HG02763 (cell line): ENCODE measurements around the gene WDR12.
A peak's percentile ranks its signal among the peaks of the same experiment; 100 is the strongest.
"Not testable (repeated sequence)": the region's sequence is repeated elsewhere in the genome, so short reads cannot be mapped to it uniquely, and the experiment has no call there.

ENCODE experiments used
- ATAC-seq: cut with Tn5 transposase; IDR thresholded peaks from one replicate; pipeline ENCODE4 v1.9.1; 2021; ENCODE audit warnings: mild to moderate bottlenecking, moderate library complexity; ENCODE audit not compliant: unreplicated experiment

WDR12 gene

GRCh38 chr2:202911512-202912341, at the start of gene WDR12, which contains the start of gene CARF:
WDR12 (minus strand) TSS chr2:202911673; CDS start chr2:202911476, 197 bp downstream.
CARF (plus strand) TSS chr2:202912275; CDS start chr2:202941903, 29,628 bp downstream.
- ATAC-seq = peak; percentile 76

DNA sequence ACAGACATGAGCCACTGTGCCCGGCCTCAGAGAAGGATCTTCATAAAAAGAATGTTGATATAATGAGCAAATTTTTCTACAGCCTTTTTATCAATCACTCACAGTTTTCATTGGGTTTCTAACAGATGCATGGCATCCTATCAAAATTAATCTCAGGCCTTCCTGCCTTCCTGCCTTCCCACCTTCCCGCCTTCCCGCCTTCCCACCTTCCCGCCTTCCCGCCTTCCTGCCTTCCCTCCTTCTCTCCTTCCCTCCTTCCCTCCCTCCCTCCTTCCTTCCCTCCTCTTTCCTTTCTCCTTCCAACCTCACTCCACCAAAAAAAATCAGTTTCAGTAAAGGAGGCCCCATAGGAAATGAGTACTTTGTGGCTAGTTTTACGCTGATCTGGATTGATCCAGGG, 49.1 kb upstream of the WDR12 start:
- no peak for ATAC-seq

DNA sequence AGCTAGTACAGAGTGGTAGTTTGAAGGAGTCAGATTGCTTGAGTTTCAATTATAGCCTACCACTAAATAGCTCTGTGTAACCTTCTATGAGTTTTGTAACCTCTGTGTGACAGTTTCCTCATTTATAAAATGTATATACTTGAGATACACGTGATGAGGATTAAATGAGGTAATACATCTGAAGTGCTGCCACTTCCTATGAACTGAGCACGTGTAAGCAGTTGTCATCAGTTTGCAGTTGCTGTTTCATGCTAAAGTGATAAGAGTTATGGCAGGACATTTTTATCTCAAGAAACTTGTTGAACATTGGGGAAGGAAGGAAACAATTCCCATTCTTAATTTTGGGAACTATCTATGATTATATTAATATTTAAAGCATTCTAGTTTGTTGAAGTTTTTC, 39.1 kb upstream of the WDR12 start:
- no peak for ATAC-seq

DNA sequence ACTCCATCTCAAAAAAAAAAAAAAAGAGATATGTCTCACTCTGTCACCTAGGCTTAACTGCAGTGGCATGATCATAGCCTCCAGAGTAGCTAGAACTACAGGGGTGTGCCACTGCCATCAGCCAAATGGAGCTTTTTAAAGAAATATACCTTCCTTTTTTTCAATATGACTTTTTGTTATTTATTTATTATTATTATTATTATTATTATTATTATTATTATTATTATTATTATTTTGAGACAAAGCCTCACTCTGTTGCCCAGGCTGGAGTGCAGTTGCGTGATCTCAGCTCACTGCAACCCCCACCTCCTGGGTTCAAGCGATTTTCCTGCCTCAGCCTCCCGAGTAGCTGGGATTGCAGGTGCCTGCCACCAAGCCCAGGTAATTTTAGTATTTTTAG, 37.9 kb upstream of the WDR12 start:
- not testable (repeated sequence) for ATAC-seq

DNA sequence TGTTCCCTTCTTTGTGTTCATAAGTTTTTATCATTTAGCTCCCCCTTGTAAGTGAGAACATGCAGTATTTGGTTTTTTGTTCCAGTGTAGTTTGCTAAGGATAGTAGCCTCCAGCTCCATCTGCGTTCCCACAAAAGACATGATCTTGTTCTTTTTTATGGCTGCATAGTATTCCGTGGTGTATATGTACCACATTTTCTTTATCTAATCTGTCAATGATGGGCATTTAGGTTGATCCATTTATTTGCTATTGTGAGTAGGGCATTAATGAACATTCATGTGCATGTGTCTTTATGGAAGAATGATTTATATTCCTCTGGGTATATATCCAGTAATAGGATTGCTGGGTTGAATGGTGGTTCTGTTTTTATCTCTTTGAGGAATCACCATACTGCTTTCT, 34.0 kb upstream of the WDR12 start:
- ATAC-seq = no peak

GRCh38 chr2:202944816-202945215, 33.3 kb upstream of the WDR12 start:
- ATAC-seq = no peak

GRCh38 chr2:202944408-202944807, 32.9 kb upstream of the WDR12 start:
- no peak for ATAC-seq

- ATAC-seq = no peak
Observed at GRCh38 chr2:202941771-202942170, 30.3 kb upstream of the WDR12 start.

DNA sequence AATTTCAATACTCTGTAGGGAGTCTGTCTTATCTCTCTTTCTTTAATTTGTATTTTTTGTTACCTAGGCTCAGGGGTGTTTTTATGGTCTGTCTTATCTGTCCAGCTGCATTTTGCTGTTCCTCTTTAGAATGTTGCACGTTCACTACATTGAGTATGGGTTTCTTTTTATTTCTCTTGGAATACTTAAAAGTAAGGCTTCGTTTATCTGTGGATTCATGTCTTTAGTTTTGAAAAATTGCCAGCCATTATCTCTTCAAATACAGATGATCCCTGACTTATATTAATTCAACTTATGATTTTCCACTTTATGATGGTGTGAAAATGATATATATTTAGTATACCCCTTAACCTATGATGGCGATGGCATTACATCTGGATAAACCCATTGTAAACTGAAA, 27.5 kb upstream of the WDR12 start:
- no peak for ATAC-seq

GRCh38 chr2:202934456-202934855, 23.0 kb upstream of the WDR12 start:
- no peak for ATAC-seq

DNA sequence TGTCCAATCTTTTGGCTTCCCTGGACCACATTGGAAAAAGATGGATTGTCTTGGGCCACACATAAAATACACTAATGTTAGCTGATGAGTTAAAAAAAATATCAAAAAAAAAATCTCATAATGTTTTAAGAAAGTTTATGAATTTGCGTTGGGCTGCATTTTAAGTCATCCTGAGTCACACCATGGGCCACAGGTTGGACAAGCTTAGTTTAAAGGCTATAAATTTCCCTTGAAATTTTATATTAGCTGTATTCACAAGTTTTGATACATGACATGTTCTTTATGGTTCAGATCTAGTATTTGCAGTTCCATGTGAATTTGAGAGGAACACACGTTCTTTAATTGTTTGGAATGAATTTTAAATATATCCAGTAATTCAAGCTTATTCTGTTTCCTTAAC, 22.5 kb upstream of the WDR12 start:
- no peak for ATAC-seq

- no peak for ATAC-seq
Observed at GRCh38 chr2:202933139-202933510, 21.7 kb upstream of the WDR12 start.

- ATAC-seq = no peak
Observed at GRCh38 chr2:202932425-202933138, 21.1 kb upstream of the WDR12 start.

GRCh38 chr2:202918860-202919259, 7.4 kb upstream of the WDR12 start:
- ATAC-seq = no peak

DNA sequence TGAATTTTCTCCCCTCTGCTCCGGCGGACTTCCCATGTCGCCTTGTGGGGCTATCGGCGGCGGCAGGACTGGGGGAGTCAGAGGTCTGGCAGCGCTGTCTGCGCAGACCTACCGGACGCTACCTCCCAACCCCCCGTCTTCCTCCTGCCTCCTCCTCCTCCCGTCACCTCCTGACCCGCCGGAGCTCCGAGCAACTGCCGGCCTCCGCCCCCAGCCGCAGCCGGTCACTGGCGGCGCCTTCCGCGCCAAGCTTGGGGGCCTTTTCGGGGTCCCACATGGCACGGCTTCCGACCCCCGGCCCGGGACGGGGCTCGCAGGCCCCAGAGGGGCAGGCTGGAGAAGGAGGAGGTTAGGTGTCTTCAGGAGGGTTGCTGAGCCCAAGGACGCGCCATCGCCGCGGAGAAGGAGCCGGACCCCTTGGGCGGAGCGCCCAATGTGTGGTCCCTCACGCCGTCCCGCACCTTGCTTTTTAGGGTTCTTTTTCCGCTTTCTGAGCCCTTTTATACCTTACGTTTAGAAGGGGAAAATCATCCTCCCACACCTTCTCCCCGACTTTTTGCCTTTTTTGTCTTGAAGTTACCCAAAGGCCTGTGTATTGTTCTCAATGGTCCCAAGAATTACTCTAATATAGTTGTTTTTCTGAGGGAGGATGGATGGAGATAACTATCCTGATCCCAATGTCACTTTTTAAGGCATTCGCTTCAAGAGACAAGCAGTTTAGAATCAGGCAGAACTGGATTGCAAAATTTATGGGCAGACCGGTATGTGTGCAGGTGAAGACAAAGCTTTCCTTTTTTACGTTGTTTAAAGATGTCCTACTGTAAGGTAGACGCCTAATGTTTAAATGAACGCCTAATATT, 1.1 kb upstream of the WDR12 start:
- peak; percentile 50 for ATAC-seq

- ATAC-seq = peak; percentile 11
Observed at GRCh38 chr2:202911203-202911511, 316 bp downstream of the WDR12 start.

GRCh38 chr2:202910698-202911097, 775 bp downstream of the WDR12 start:
- ATAC-seq = no peak

- ATAC-seq = not testable (repeated sequence)
Observed at GRCh38 chr2:202910250-202910649, 1.2 kb downstream of the WDR12 start.

- no peak for ATAC-seq
Observed at GRCh38 chr2:202909394-202910192, 1.9 kb downstream of the WDR12 start.

GRCh38 chr2:202908186-202908585, 3.3 kb downstream of the WDR12 start:
- ATAC-seq = no peak

DNA sequence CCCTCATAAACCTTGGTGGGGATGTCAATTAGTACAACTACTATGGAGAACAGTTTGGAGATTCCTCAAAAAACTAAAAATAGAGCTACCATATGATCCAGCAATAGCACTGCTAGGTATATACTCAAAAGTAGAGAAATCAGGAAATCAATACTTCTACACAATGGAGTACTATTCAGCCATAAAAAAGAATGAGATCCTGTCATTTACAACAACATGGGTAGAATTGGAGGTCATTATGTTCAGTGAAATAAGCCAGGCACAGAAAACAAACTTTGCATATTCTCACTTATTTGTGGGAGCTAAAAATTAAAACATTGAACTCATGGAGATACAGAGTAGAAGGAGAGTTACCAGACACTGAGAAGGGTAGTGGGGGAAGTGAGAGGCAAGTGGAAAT, 6.0 kb downstream of the WDR12 start:
- ATAC-seq = not testable (repeated sequence)
